Suprapubic skin (tissue), 4 donors: ENCODE results near the gene STYXL2.

Experiments used
- CTCF ChIP-seq, 2 donors: fragments of 200-600 bp in 1 of 2; fragments of 450-650 bp in 1 of 2; sonication (generic) in 1 of 2; IDR thresholded peaks; one replicate each; pipeline ENCODE4 v1.5.1; 2016 to 2019; ENCODE audit warnings: antibody characterized with exemption in 2 of 2, mild to moderate bottlenecking in 1 of 2, moderate library complexity in 1 of 2
- POLR2A ChIP-seq, 2 donors: fragments of 450-650 bp; IDR thresholded peaks; one replicate each; pipeline ENCODE4 v1.6.1; 2017; ENCODE audit warnings: antibody characterized with exemption in 2 of 2, mild to moderate bottlenecking in 2 of 2, moderate library complexity in 2 of 2
- POLR2AphosphoS5 ChIP-seq, 3 donors: sonication (generic); formaldehyde crosslinking; IDR thresholded peaks; one replicate each; pipeline ENCODE4 v1.6.1; 2017; ENCODE audit warnings: antibody characterized with exemption in 3 of 3

- no peak for TF ChIP-seq CTCF (IDR thresholded peaks at IDR 0.05)
- no peak for TF ChIP-seq POLR2A (IDR thresholded peaks at IDR 0.05)
- TF ChIP-seq POLR2AphosphoS5 (IDR thresholded peaks at IDR 0.05), result no peak
These were observed 37.2 kb upstream of the STYXL2 start for GRCh38 chr1:167056529-167057231.
